T-helper 22 cell (primary cell): ENCODE data around the gene CNPY4.
A peak's percentile ranks its signal among the peaks of the same experiment; 100 is the strongest.

Experiments
- DNase-seq: peaks from one replicate; pipeline ENCODE4 v3.0.0-alpha.2; 2020; ENCODE audit warnings: low read depth

CNPY4 gene

GRCh38 chr7:100167912-100168323 is 48.5 kb downstream of the CNPY4 start:
- no peak for DNase-seq

- DNase-seq: no peak
These were observed 49.9 kb downstream of the CNPY4 start for GRCh38 chr7:100169147-100169850.

GRCh38 chr7:100170101-100170897 is 50.9 kb downstream of the CNPY4 start:
- no peak for DNase-seq

DNA sequence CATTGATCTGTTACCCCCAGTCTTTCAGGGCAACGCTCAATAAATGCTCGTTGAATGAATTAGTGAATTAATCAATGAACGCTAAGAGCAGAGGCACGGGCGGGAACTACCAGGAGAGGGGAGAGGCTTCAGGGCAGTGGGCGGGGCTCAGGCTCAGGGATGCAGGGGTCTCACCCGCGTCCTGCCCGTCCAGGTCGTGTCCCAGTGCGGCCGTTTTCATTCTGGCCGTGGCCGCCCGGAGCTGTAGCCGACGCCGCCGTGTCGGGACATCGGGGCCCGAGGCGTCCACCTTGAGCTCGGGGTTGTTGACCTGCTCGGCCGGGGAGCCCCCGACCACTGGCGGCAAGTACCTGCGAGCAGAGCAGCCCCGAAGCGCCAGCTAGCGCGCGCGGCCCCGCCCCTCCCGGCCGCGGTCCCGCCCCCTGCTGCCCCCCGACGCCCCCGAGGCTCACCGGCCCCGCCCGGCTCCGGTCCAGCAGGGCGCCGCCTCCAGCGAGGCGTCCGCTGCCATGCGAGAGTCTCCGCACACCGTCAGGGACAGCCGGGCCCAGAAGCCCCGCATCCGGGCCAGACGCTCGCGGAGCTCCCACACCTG is 51.8 kb downstream of the CNPY4 start:
- DNase-seq: peak; percentile 29

GRCh38 chr7:100171840-100172239 is 52.4 kb downstream of the CNPY4 start:
- DNase-seq: no peak

DNA sequence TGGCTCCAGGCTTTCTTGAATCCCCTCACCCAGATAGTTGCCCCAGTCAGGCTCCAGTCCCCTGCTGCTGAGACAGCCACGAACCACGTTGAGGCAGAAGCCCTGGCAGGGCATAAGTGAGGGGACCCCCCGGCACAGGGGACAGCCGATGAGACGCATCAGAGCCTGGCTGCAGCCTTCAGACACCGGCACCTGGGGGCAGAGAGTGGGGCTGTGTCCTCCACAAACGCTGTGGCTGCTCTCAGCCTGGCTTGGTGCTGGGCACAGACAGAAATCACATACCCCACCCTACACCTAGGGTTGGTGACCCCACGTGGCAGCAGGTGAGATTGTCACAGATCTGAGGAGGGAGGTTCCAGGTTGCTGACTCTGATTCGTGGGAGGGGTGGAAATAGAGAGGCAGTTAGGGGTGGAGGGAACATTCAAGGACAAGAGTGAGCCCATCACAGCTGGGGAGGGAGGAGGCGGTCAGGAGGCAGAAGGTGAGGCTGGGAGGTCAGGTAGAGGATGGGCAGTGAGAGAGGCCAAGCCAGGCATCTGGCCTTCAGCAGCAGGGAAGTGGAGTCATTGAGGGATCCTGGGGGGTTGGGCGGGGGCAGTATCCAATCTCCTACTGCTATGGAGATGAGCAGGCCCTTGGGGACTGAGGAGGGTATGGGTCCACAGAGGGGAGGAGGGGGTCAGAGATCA is 54.5 kb downstream of the CNPY4 start:
- no peak for DNase-seq

DNA sequence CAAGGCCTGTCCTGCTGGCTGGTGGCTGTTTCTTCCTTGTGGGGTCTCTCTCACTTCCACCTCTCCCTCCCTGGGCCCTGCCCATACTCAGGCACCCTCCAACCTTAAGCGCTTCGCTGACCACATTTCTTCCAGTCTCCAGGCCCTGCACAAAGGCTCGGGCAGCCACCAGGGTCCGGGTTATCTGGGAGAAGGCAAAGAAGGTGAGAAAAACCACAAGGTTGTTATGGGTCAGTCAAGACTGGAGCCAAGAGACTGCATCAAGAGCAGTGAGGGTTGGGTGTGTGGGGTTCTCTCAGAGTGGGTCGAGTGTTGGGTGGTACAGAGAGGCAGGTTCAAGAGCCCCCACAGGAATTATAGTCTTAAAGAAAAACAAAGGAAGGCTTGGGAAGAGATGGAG is 55.1 kb downstream of the CNPY4 start:
- DNase-seq: no peak
